Activated CD4-positive, alpha-beta T cell treated with anti-CD3 and anti-CD28 coated beads, Interleukin-2, amount 10 ng/mL, durations not matched to agents 7 days and 5 days (primary cell): ENCODE measurements around the gene SLC38A9. TPM values are rescaled to one million over a fixed set of nuclear protein-coding genes. Genes with fewer than 3 reads are reported as not detected.

Experiments used
- CTCF ChIA-PET: fragments of 350-600 bp; sonication (Branson Sonifier 250); formaldehyde crosslinking; loops from one replicate; lab custom pipeline; 2021; ENCODE audit warnings: antibody characterized with exemption; lab: Charles Lee
- POLR2A ChIA-PET: fragments of 350-600 bp; sonication (Branson Sonifier 250); formaldehyde crosslinking; loops from one replicate; lab custom pipeline; 2021; ENCODE audit warnings: antibody characterized with exemption; lab: Charles Lee
- DNase-seq: peaks from one replicate; pipeline ENCODE4 v3.0.0-alpha.2; 2020
- H3K27ac Mint-ChIP-seq: one replicate; pipeline ENCODE4 v1.8.0; 2021; ENCODE audit warnings: mild to moderate bottlenecking, moderate library complexity, mixed read lengths
- H3K27me3 Mint-ChIP-seq: one replicate; pipeline ENCODE4 v1.8.0; 2021; ENCODE audit warnings: mixed read lengths
- H3K36me3 Mint-ChIP-seq: one replicate; pipeline ENCODE4 v1.8.0; 2021; ENCODE audit warnings: low read depth, mixed read lengths
- H3K4me1 Mint-ChIP-seq: one replicate; pipeline ENCODE4 v1.8.0; 2021; ENCODE audit warnings: mixed read lengths
- H3K4me3 Mint-ChIP-seq: one replicate; pipeline ENCODE4 v1.8.0; 2021; ENCODE audit warnings: mild to moderate bottlenecking, moderate library complexity, mixed read lengths
- H3K9me3 Mint-ChIP-seq: one replicate; pipeline ENCODE4 v1.8.0; 2021; ENCODE audit warnings: mixed read lengths
- total RNA-seq, 2 experiments: library from RNA; stranded (reverse); gene quantifications; one replicate each; pipeline ENCODE4 v1.2.3, GENCODE V29; 2021

SLC38A9 gene
- total RNA-seq, 2 experiments from 2014 or later, result 26.6 to 29.0 TPM

DNA sequence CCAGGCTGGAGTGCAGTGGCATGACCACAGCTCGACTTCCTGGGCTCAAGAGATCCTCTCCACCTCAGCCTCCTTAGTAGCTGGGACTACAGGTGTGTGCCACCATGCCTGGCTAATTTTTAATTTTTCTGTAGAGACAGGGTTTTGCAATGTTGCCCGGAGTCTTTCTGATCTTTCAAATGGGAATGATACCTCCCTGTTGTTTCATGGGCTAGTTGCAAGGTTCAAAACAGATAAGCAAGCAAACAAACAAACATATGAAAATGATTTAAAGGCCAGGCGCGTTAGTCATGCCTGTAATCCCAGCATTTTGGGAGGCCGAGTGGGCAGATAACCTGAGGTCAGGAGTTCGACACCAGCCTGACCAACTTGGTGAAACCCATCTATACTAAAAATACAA lies 132.1 kb downstream of the SLC38A9 start:
- POLR2A ChIA-PET, result no interaction called here
- Mint-ChIP-seq H3K9me3 (no peaks in the 10 kb centered on the region), H3K4me1 (peaks cover 40% of the 10 kb centered on the region), H3K36me3 (peaks cover 1% of the 10 kb centered on the region), H3K4me3 (no peak overlapping the region), H3K27me3 (no peaks in the 10 kb centered on the region), H3K27ac (no peak overlapping the region)
- CTCF ChIA-PET, result interaction anchor here (0.9 to 1.8 kb wide), 4 partner anchors 13 to 106 kb away, joined by 3 to 4 read pairs (median 4); no protein-coding TSS in a partner anchor
- DNase-seq, result no peak

DNA sequence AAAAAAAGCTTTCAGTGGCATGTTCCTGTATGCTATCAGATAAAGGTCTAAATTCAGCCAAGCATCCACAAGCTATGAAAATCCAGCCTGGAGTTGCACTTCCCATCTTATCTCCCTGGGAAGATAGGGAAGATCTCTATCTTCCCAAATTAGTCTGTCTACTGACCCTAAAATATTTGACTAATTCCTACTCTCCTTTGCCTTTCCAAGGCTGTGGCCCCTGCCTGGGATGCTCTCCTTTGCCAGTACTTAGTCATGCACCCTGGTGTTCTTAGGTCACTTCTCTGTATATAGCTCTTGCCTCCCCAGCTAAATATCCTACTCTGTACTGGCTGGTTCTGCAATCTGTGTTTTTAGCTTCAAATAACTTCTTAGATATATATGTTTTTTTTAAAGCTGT lies 133.4 kb downstream of the SLC38A9 start:
- Mint-ChIP-seq H3K27ac (no peak overlapping the region), H3K27me3 (no peaks in the 10 kb centered on the region), H3K36me3 (peaks cover 1% of the 10 kb centered on the region), H3K4me1 (peaks cover 40% of the 10 kb centered on the region), H3K4me3 (no peak overlapping the region), H3K9me3 (no peaks in the 10 kb centered on the region)
- ChIA-PET CTCF (interaction anchor here (1.2 to 1.8 kb wide), 3 partner anchors 21 to 107 kb away, joined by 3 to 4 read pairs (median 3); no protein-coding TSS in a partner anchor), POLR2A (no interaction called here)
- no peak for DNase-seq

DNA sequence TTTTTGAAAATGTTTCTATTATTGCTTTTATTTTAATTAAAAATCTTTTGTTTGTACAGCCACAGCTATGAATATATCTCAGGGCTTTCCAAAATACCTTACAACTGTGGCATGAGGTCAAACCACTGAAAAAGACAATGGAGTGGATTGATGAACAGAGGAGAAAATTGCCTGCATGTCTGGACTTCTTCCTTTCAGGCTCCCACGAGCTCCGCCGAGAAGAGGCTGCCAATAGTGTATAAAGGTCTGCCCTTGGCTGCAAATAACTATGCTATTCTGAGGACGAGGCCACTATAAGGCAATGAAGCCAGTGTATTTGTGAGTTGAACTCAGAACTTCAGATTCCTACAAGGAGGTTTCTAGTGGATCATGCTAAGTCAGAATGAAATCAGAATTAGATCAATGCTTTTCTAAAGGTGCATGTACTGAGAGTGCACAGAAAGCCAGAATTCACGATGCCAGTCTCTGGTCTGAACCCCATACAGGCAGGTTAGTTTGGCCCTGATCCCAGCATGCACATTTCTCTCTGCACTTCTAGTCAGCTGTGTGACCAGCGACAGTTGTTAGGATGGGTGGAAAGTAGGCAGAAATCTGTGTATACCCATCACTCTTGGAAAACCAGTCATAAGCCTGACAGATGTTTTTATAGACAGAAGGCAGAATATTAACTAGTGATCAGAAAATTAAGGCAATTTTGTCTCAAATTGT lies 134.6 kb downstream of the SLC38A9 start:
- peaks cover 36% of the 10 kb centered on the region for H3K4me1 Mint-ChIP-seq
- no peak overlapping the region for H3K4me3 Mint-ChIP-seq
- H3K27me3 Mint-ChIP-seq, result no peaks in the 10 kb centered on the region
- ChIA-PET CTCF (no interaction called here), POLR2A (no interaction called here)
- DNase-seq, result no peak
- H3K9me3 Mint-ChIP-seq, result no peaks in the 10 kb centered on the region
- H3K27ac Mint-ChIP-seq, result no peak overlapping the region
- peaks cover 1% of the 10 kb centered on the region for H3K36me3 Mint-ChIP-seq

DNA sequence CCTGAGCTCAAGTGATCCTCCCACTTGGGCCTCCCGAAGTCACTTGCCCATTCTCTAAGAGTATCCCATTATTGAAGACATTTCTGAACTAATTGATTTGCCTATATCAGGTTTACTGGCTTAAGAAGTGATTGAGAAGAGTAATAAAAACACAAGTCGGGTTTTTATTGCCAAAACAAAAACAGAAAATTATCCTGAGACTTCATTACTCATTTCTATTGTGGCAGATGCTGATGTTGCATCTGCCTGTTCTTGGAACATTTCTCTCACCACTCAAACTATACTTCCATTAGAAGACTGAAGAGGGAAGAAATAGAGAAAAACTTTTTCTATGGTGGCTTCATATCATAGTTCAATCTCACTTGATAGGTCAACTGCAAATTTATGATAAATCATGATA lies 135.5 kb downstream of the SLC38A9 start:
- POLR2A ChIA-PET, result no interaction called here
- Mint-ChIP-seq H3K4me1 (peaks cover 32% of the 10 kb centered on the region), H3K4me3 (no peak overlapping the region), H3K36me3 (peaks cover 1% of the 10 kb centered on the region), H3K27me3 (no peaks in the 10 kb centered on the region), H3K9me3 (no peaks in the 10 kb centered on the region), H3K27ac (no peak overlapping the region)
- CTCF ChIA-PET, result interaction anchor here (1.3 kb wide), 1 partner anchor 16 kb away, joined by 3 read pairs; no protein-coding TSS in a partner anchor
- DNase-seq, result no peak

Other genes starting within 250 kb of the SLC38A9 start
- 10 to 100 TPM; 15.3 to 18.3 TPM for gene PLPP1, start 177.4 kb downstream of the SLC38A9 start, total RNA-seq
- gene DDX4, start 25.7 kb upstream of the SLC38A9 start, total RNA-seq, result under 1 TPM; 0.48 to 0.50 TPM
- not detected for gene IL31RA, start 139.0 kb upstream of the SLC38A9 start, total RNA-seq